Measurements from ENCODE around the gene PACSIN2.

PACSIN2 gene

GRCh38 chr22:42885446-42885845 lies 129.5 kb downstream of the PACSIN2 start:
- Histone ChIP-seq H3K4me2 (ENCODE audit: low read length) (no peak overlapping the region), H3F3A (ENCODE audit: control insufficient read depth, insufficient read depth) (no peaks in the 10 kb centered on the region), H3K9me3 (ENCODE audit: control insufficient read depth, insufficient read depth, low read length) (no peaks in the 10 kb centered on the region), H3K4me1 (ENCODE audit: control insufficient read depth, low read length) (peaks cover 8% of the 10 kb centered on the region), H3K36me3 (ENCODE audit: control insufficient read depth, low read length) (peaks cover 60% of the 10 kb centered on the region), H3K9me2 (replicated peaks; ENCODE audit: control insufficient read depth, low read length) (no peaks in the 10 kb centered on the region), H3K27me3 (ENCODE audit: control insufficient read depth, low read length) (no peaks in the 10 kb centered on the region), H3K27ac (ENCODE audit: low read depth, low read length) (no peak overlapping the region), H4K20me1 (ENCODE audit: control insufficient read depth, insufficient read depth, low read depth, low read length) (no peaks in the 10 kb centered on the region), H3K79me2 (ENCODE audit: control insufficient read depth, low read length) (no peaks in the 10 kb centered on the region), H3K4me3 (ENCODE audit: low read length) (no peak overlapping the region)
- TF ChIP-seq EZH2phosphoT487 (IDR thresholded peaks at IDR 0.05; ENCODE audit: borderline replicate concordance, low read length) = no peak
- TF ChIP-seq CTCF (IDR thresholded peaks at IDR 0.05; ENCODE audit: low read depth, low read length, poor library complexity, severe bottlenecking) = no peak

GRCh38 chr22:42884616-42885375 lies 130.2 kb downstream of the PACSIN2 start:
- no peak for TF ChIP-seq CTCF (IDR thresholded peaks at IDR 0.05; ENCODE audit: low read depth, low read length, poor library complexity, severe bottlenecking)
- no peak for TF ChIP-seq EZH2phosphoT487 (IDR thresholded peaks at IDR 0.05; ENCODE audit: borderline replicate concordance, low read length)

GRCh38 chr22:42883970-42884369 lies 131.0 kb downstream of the PACSIN2 start:
- Histone ChIP-seq H3K9me3 (ENCODE audit: control insufficient read depth, insufficient read depth, low read length) (no peaks in the 10 kb centered on the region), H3K4me2 (ENCODE audit: low read length) (no peak overlapping the region), H3K36me3 (ENCODE audit: control insufficient read depth, low read length) (peaks cover 60% of the 10 kb centered on the region), H3K4me1 (ENCODE audit: control insufficient read depth, low read length) (peaks cover 8% of the 10 kb centered on the region), H3K27ac (ENCODE audit: low read depth, low read length) (no peak overlapping the region), H3K27me3 (ENCODE audit: control insufficient read depth, low read length) (no peaks in the 10 kb centered on the region), H4K20me1 (ENCODE audit: control insufficient read depth, insufficient read depth, low read depth, low read length) (no peaks in the 10 kb centered on the region), H3K9me2 (replicated peaks; ENCODE audit: control insufficient read depth, low read length) (no peaks in the 10 kb centered on the region), H3F3A (ENCODE audit: control insufficient read depth, insufficient read depth) (no peaks in the 10 kb centered on the region), H3K79me2 (ENCODE audit: control insufficient read depth, low read length) (no peaks in the 10 kb centered on the region), H3K4me3 (ENCODE audit: low read length) (no peak overlapping the region)
- TF ChIP-seq CTCF (IDR thresholded peaks at IDR 0.05; ENCODE audit: low read depth, low read length, poor library complexity, severe bottlenecking) (no peak), EZH2phosphoT487 (IDR thresholded peaks at IDR 0.05; ENCODE audit: borderline replicate concordance, low read length) (no peak)

More at GRCh38 chr22:42884616-42885375, 130.2 kb downstream of the PACSIN2 start:
- Histone ChIP-seq H3K27ac (ENCODE audit: low read depth, low read length) (no peak overlapping the region), H3F3A (ENCODE audit: control insufficient read depth, insufficient read depth) (no peaks in the 10 kb centered on the region), H3K9me3 (ENCODE audit: control insufficient read depth, insufficient read depth, low read length) (no peaks in the 10 kb centered on the region), H3K4me2 (ENCODE audit: low read length) (no peak overlapping the region), H3K79me2 (ENCODE audit: control insufficient read depth, low read length) (no peaks in the 10 kb centered on the region), H3K4me1 (ENCODE audit: control insufficient read depth, low read length) (peaks cover 8% of the 10 kb centered on the region), H3K9me2 (replicated peaks; ENCODE audit: control insufficient read depth, low read length) (no peaks in the 10 kb centered on the region), H4K20me1 (ENCODE audit: control insufficient read depth, insufficient read depth, low read depth, low read length) (no peaks in the 10 kb centered on the region), H3K36me3 (ENCODE audit: control insufficient read depth, low read length) (peaks cover 67% of the 10 kb centered on the region), H3K27me3 (ENCODE audit: control insufficient read depth, low read length) (no peaks in the 10 kb centered on the region), H3K4me3 (ENCODE audit: low read length) (no peak overlapping the region)

All from DOHH2 (cell line).